HG03139 (cell line): ENCODE measurements around the gene MANEAL.

Experiments used
- ATAC-seq: cut with Tn5 transposase; IDR thresholded peaks from one replicate; pipeline ENCODE4 v1.9.1; 2021; ENCODE audit not compliant: unreplicated experiment

Gene MANEAL

GRCh38 chr1:37825506-37825905 lies 31.9 kb downstream of the MANEAL start:
- no peak for ATAC-seq

GRCh38 chr1:37828410-37829074 lies 34.9 kb downstream of the MANEAL start:
- ATAC-seq = no peak

DNA sequence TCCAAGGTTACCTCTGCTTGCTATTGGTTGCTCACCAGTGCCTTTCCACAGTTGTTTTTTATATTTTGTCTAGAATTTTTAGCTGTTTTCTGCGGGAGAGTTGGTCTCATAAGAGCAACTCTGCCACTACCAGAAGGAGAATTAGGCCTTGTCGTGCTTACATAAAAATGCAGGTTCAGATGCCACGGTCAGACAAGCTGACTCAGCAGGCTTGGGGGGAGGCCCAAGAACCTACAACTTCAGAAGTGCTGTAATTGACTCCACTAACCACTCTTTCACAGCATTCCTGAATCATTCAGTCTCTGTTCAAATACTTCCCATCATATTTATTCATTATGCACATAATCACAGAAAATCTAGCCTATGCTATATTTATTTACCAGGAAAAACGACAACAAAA lies 37.5 kb downstream of the MANEAL start:
- ATAC-seq = no peak

DNA sequence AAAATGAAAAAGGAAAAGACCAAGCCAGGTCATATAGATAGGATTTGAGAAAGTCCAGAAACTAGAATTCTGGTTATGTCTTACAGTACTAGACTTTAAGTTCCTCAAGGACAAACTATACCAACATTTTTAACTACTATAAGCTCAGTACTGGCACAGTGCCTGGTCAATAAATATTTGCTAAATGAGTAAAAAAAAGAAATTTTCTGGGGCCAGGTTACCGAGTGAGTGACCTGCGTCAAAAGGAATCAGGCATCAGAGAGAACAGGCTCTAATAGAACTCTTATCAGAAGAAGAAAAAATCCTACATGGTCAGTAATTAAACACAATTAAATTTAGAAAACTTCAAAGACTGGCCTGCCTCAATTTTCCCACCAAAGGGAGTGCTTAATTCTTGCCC lies 38.2 kb downstream of the MANEAL start:
- no peak for ATAC-seq

DNA sequence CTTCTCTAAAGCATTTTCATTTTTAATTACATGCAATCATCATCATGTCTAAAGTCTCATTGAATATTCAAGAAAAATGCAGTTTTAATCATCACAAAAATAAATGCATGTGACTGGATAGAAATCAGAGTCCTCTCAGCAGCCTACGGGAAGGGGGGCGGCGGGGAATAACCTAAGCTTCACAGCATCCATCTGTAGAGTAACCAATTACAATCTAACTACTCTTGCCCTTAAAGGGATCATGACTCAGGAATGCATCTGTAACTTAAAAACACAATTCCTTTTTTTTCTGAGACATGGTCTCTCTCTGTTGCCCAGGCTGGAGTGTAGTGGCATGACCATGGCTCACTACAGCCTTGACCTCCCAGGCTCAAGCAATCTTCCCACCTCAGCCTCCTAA lies 43.1 kb downstream of the MANEAL start:
- ATAC-seq = no peak

- ATAC-seq = no peak
These were observed 46.0 kb downstream of the MANEAL start for GRCh38 chr1:37839676-37840075.

DNA sequence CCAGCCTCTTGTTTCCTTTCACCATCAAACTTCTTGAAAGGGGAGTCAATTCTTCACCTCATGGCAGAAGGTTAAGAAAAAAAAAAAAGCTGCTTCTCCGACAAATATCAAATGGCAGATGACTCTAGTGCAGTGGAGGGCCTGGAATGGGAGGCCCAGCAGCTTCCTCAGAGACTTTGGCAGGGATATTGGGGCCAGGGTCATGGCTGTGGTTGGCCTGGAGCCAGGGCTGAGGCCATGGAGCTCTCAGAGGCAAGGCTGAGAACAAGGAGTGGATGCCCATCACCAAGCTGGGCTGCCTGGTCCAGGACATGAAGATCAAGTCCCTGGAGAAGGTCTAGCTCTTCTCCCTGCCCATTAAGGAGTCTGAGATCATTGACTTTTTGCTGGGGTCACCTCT lies 47.1 kb downstream of the MANEAL start:
- no peak for ATAC-seq

GRCh38 chr1:37841652-37842051 lies 48.0 kb downstream of the MANEAL start:
- ATAC-seq = no peak

DNA sequence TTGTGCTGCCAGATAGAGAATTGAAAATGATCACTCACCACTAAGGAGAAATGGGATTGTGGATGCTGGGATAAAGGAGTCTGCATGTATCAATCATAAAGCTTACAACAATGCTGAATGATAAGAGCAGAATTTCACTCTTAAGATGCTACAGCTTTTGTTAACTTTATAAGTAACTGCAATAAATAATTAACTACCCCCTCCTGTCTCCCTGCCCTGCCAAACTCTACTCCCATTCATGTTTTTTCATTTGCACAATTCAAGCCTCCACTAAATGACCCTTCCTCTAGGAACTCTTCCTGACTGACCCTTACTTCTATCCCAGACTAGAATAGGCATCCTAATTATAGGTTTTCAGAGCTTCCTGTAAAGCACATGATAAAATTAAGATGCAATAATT lies 50.9 kb downstream of the MANEAL start:
- no peak for ATAC-seq

DNA sequence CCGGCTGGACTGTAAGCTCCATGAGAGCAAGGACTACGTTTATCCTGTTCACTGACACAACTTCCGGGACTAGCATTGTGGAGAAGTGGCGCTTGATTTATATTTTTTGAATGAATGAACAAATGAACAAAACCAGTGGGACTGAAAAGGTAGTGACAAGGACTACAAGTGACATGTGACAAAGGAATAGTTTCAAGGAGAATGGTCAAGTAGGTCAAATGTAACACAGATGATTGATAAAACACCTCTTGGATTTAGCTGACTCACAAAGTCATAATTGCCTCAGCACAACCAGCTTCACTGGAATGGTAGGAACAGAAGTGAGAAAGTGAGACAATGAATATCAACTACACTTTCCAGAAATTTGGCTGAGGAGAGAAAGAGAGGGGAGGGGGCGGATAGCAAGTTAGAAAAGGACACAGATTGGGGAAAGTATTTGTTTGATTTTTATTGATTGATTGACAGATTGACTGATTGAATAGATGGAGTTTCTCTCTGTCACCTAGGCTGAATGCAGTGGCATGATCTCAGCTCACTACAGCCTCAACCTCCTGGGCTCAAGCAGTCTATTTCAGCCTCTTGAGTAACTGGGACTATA lies 51.5 kb downstream of the MANEAL start:
- ATAC-seq = no peak

DNA sequence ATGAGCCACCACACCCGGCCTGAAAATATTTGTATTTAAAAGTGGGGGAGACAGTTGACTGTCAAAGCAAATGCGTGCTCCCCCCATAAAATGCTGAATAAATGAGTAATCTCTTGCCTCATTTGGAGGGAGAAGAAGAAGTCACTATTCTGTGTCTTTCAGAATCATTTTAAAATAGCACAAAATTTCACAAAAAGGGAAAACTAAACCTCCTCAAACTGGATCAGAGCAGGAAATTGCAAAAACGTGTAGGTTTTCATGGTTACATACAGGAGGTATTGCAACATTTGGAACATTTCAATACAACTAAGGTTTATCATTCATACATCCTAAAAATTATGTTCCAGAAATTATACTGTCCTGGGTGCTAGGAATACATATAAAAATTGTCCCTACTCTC lies 52.1 kb downstream of the MANEAL start:
- ATAC-seq = no peak

DNA sequence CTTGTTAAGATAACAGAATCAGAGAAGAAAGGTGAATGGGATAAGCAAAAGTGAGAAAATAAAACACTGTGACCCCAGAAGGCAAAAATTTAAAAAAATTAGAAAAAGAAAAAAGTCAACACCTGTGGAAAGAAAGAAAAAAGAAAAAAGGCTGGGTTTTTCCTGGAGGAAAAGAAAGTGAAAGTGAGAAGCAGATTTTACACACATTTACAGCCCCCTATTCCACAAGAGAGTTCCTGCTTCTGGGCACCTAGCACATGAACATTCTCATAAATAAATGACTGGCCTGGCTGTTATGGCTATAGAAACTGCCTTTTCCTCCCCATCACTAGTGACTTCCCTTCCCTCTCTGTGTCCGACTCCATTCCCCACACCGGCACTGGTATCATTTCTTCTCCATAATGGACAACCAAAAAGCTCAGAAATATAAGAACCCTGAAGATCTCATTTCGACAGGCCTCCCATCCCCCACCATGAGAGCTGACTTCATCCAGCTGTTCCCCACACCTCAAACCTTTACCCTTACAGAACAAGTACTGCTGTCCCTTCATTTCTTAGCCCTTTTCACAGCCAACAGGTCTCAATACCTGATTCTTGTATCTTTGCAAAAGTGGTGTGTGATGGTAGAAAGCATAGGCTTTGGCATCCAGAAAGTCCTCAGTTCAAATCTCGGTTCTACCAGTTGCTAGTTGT lies 53.1 kb downstream of the MANEAL start:
- no peak for ATAC-seq

DNA sequence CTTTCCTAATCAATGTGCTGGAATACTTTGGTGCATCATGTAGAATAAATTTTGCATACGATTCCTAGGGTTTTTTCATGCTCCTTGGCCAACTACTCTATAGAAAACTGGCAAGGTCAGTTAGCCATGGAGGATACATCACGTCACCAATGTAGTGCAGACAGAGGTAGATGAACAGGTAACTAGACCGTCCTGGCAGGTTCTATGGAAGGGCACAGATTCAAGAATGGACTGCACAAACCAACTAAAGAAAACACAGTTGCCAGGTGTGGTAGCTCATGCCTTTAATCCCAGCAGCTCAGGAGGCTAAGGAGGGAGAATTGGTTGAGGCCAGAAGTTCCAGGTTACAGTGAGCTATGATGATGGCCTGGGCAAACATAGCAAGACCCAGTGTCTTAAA lies 55.8 kb downstream of the MANEAL start:
- no peak for ATAC-seq

DNA sequence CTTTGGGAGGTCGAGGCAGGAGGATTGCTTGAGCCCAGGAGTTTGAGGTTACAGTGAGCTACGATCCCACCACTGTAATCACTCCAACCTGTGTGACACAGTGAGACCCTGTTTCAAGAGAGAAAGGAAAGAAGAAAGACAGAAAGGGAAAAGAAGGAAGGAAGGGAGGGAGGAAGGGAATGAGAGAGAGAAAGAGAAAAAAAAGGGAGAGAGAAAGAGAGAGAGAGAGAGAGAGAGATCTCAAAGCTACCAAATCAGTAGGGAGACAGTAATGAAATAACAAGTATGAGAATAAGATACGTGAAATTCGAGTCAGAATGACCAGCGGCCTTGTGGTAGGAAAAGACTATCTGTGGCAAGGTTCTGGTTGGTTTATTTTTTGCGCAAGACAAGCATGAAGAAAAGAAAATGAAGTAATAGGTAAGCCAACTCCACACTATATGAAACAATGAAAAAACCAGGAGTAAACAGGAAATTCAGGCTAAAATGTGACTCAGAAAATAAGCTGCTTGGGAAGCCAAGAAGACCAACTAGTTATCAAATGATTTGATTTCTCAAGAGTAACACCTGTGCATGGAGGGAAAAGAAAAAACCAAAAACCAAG lies 56.8 kb downstream of the MANEAL start:
- no peak for ATAC-seq
